Mesendoderm (in vitro differentiated cells): ENCODE data around the gene FTO.

ENCODE experiments used
- DNase-seq: peaks from one replicate; pipeline ENCODE4 v3.0.0; 2013
- H2AK5ac ChIP-seq: 2 replicates; pipeline ENCODE4 v1.6.1; 2013; ENCODE audit warnings: low read length, inconsistent platforms
- H2BK120ac ChIP-seq: 2 replicates; pipeline ENCODE4 v1.6.1; 2013; ENCODE audit warnings: low read depth, mild to moderate bottlenecking, low read length, moderate library complexity, mixed read lengths
- H2BK15ac ChIP-seq: replicated peaks from 2 replicates; pipeline ENCODE4 v1.6.1; 2013; ENCODE audit warnings: low read depth, mild to moderate bottlenecking, moderate library complexity
- H2BK5ac ChIP-seq: 2 replicates; pipeline ENCODE4 v1.6.1; 2013; ENCODE audit warnings: low read length, inconsistent platforms
- H3K18ac ChIP-seq: 2 replicates; pipeline ENCODE4 v1.6.1; 2013; ENCODE audit warnings: mild to moderate bottlenecking, low read length, mixed read lengths
- H3K23ac ChIP-seq: one replicate; pipeline ENCODE4 v1.6.1; 2013; ENCODE audit warnings: low read length
- H3K27ac ChIP-seq: 2 replicates; pipeline ENCODE4 v1.5.1; 2013; ENCODE audit warnings: low read depth, mild to moderate bottlenecking, inconsistent platforms, low read length, moderate library complexity
- H3K27me3 ChIP-seq: 2 replicates; pipeline ENCODE4 v1.6.1; 2013; ENCODE audit warnings: low read length, control low read depth, mild to moderate bottlenecking, inconsistent platforms; ENCODE audit not compliant: insufficient read depth, poor library complexity
- H3K36me3 ChIP-seq: 2 replicates; pipeline ENCODE4 v1.6.1; 2013; ENCODE audit warnings: low read length, inconsistent platforms; ENCODE audit not compliant: control insufficient read depth, insufficient read depth
- H3K4ac ChIP-seq: one replicate; pipeline ENCODE4 v1.6.1; 2013; ENCODE audit warnings: low read depth, mild to moderate bottlenecking, low read length, moderate library complexity
- H3K4me1 ChIP-seq: 2 replicates; pipeline ENCODE4 v1.6.1; 2013; ENCODE audit warnings: low read depth, low read length, inconsistent platforms; ENCODE audit not compliant: control insufficient read depth
- H3K4me2 ChIP-seq: 2 replicates; pipeline ENCODE4 v1.6.1; 2013; ENCODE audit warnings: low read length
- H3K4me3 ChIP-seq: 2 replicates; pipeline ENCODE4 v1.5.1; 2013; ENCODE audit warnings: mild to moderate bottlenecking, low read length
- H3K56ac ChIP-seq: one replicate; pipeline ENCODE4 v1.6.1; 2013; ENCODE audit warnings: low read length
- H3K79me1 ChIP-seq: 2 replicates; pipeline ENCODE4 v1.6.1; 2013; ENCODE audit warnings: low read length, inconsistent platforms
- H3K79me2 ChIP-seq: 2 replicates; pipeline ENCODE4 v1.6.1; 2013; ENCODE audit warnings: mild to moderate bottlenecking, low read length; ENCODE audit not compliant: control insufficient read depth, insufficient read depth
- H3K9ac ChIP-seq: 2 replicates; pipeline ENCODE4 v1.6.1; 2013; ENCODE audit warnings: low read length, inconsistent platforms
- H4K5ac ChIP-seq: one replicate; pipeline ENCODE4 v1.6.1; 2013; ENCODE audit warnings: low read length
- H4K8ac ChIP-seq: one replicate; pipeline ENCODE4 v1.6.1; 2013; ENCODE audit warnings: low read depth, mild to moderate bottlenecking, control low read depth, low read length, moderate library complexity
- WGBS: extraction: QIAGEN DNeasy Blood & Tissue Kit; methylation state at CpG from one replicate; pipeline ENCODE4 v1.1.7; 2013; ENCODE audit warnings: low lambda C conversion rate, missing lambda C conversion rate; ENCODE audit not compliant: insufficient coverage; ENCODE audit errors: extremely low coverage; 5-methylcytosine and 5-hydroxymethylcytosine counted together

FTO gene

DNA sequence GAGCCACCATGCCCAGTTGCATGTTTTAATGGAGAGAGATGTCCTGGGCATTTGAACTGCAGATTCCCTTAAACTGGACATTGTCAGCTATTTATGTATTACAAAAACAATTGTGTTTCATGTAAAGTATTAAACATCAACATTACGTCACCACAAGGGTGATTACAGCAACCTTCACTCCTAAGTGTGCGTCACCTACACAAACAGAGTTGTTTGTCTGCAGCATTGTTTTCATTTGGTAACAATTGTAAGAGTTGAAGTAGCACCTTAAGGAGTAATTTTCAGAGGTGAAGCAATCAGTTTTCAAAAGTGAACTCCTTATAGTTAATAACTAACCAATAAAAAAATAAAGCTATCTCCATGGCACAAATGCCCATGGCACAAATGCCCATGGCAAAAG is 311.2 kb downstream of the FTO start:
- no CpG with 5 or more reads among the region's 2 CpGs for WGBS
- no peak overlapping the region for H3K4ac ChIP-seq

GRCh38 chr16:54022362-54022761 is 318.4 kb downstream of the FTO start:
- no peak overlapping the region for H3K23ac ChIP-seq
- no peaks in the 10 kb centered on the region for H3K79me1 ChIP-seq
- no peaks in the 10 kb centered on the region for H3K27me3 ChIP-seq
- H3K36me3 ChIP-seq: no peaks in the 10 kb centered on the region
- H2BK120ac ChIP-seq: no peak overlapping the region
- no peak for DNase-seq
- H3K4ac ChIP-seq: no peak overlapping the region
- H3K18ac ChIP-seq: no peak overlapping the region
- H3K56ac ChIP-seq: no peak overlapping the region
- no peak overlapping the region for H4K5ac ChIP-seq
- no CpG with 5 or more reads among the region's 1 CpG for WGBS
- no peak overlapping the region for H2BK15ac ChIP-seq
- no peak overlapping the region for H3K4me3 ChIP-seq
- no peak overlapping the region for H4K8ac ChIP-seq
- H2BK5ac ChIP-seq: no peak overlapping the region
- H2AK5ac ChIP-seq: no peak overlapping the region
- H3K79me2 ChIP-seq: no peaks in the 10 kb centered on the region
- H3K27ac ChIP-seq: no peak overlapping the region
- H3K9ac ChIP-seq: no peak overlapping the region
- no peaks in the 10 kb centered on the region for H3K4me1 ChIP-seq
- no peak overlapping the region for H3K4me2 ChIP-seq

More for the DNA sequence above, 311.2 kb downstream of the FTO start:
- H3K56ac ChIP-seq: no peak overlapping the region
- H3K36me3 ChIP-seq: no peaks in the 10 kb centered on the region
- H2BK15ac ChIP-seq: no peak overlapping the region
- H3K27ac ChIP-seq: no peak overlapping the region
- no peaks in the 10 kb centered on the region for H3K79me1 ChIP-seq
- H3K4me2 ChIP-seq: no peak overlapping the region
- H2BK5ac ChIP-seq: no peak overlapping the region
- H3K4me1 ChIP-seq: no peaks in the 10 kb centered on the region
- no peak overlapping the region for H2BK120ac ChIP-seq
- H3K79me2 ChIP-seq: no peaks in the 10 kb centered on the region
- H3K23ac ChIP-seq: no peak overlapping the region
- no peak overlapping the region for H3K9ac ChIP-seq
- no peak overlapping the region for H4K5ac ChIP-seq
- no peak overlapping the region for H3K4me3 ChIP-seq
- no peak overlapping the region for H3K18ac ChIP-seq
- DNase-seq: no peak
- no peak overlapping the region for H2AK5ac ChIP-seq
- no peak overlapping the region for H4K8ac ChIP-seq
- H3K27me3 ChIP-seq: no peaks in the 10 kb centered on the region

- no peaks in the 10 kb centered on the region for H3K79me2 ChIP-seq
- no peak overlapping the region for H2BK5ac ChIP-seq
- H3K36me3 ChIP-seq: no peaks in the 10 kb centered on the region
- H3K23ac ChIP-seq: no peak overlapping the region
- H2BK15ac ChIP-seq: no peak overlapping the region
- H4K5ac ChIP-seq: no peak overlapping the region
- no peak overlapping the region for H2BK120ac ChIP-seq
- no peak overlapping the region for H4K8ac ChIP-seq
- no peak overlapping the region for H3K4me2 ChIP-seq
- H3K4ac ChIP-seq: no peak overlapping the region
- no peak overlapping the region for H3K9ac ChIP-seq
- no peaks in the 10 kb centered on the region for H3K27me3 ChIP-seq
- no peak overlapping the region for H2AK5ac ChIP-seq
- no peak for DNase-seq
- H3K4me1 ChIP-seq: peaks cover 1% of the 10 kb centered on the region
- no peak overlapping the region for H3K27ac ChIP-seq
- no peaks in the 10 kb centered on the region for H3K79me1 ChIP-seq
- no CpG with 5 or more reads among the region's 1 CpG for WGBS
- H3K18ac ChIP-seq: no peak overlapping the region
- no peak overlapping the region for H3K56ac ChIP-seq
- no peak overlapping the region for H3K4me3 ChIP-seq
Observed at GRCh38 chr16:54026456-54026855, 322.5 kb downstream of the FTO start.

DNA sequence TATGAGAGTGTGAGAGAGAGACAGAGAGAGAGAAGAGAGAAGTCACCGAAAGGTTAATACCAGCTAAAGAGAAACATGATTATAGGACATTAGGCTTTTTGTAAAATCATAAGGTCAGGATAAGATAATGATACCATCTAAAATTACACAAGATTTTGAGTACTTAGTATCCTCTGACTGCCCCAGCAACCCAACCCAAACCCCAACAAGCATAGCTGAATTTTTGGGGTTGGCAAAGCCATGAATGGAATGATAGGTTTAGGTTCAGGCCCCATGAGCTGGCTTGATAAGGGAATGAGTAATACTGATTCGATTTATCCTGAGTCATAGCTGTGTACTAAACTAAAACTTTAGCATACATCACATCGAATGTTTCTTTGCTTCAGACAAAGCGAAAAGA is 323.1 kb downstream of the FTO start:
- DNase-seq: no peak
- Histone ChIP-seq H3K4me3 (no peak overlapping the region), H4K5ac (no peak overlapping the region)

DNA sequence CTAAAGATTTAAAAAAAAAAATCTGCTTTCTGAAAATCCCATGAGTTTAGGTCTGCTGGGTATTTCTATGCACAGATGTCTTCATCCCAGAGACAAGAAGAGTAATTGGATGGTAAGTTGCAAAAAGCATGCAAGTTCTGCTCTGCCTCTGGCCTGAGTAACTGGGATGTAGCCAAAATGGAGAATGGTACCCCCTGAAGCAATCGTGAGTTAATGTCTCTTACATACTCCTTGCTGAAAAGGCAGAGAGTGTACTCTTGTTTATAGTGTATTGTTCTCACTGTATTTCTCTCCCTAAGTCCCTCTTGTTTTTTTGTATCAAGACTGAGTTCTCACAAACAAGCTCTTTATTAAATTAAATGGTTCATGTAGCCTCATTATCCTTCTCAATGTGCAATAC is 323.6 kb downstream of the FTO start:
- no peak for DNase-seq
- no peaks in the 10 kb centered on the region for H3K27me3 ChIP-seq
- no peak overlapping the region for H3K4ac ChIP-seq
- WGBS: no CpG with 5 or more reads among the region's 1 CpG
- H3K4me1 ChIP-seq: peaks cover 1% of the 10 kb centered on the region
- no peak overlapping the region for H3K27ac ChIP-seq
- no peaks in the 10 kb centered on the region for H3K36me3 ChIP-seq
- no peak overlapping the region for H2BK120ac ChIP-seq
- no peak overlapping the region for H3K56ac ChIP-seq
- H3K4me2 ChIP-seq: no peak overlapping the region
- H3K18ac ChIP-seq: peak overlapping the region; percentile 18
- no peak overlapping the region for H2BK15ac ChIP-seq
- H3K23ac ChIP-seq: no peak overlapping the region
- no peak overlapping the region for H2AK5ac ChIP-seq
- no peak overlapping the region for H3K9ac ChIP-seq
- no peaks in the 10 kb centered on the region for H3K79me2 ChIP-seq
- H3K4me3 ChIP-seq: no peak overlapping the region
- H2BK5ac ChIP-seq: no peak overlapping the region
- no peak overlapping the region for H4K5ac ChIP-seq
- H4K8ac ChIP-seq: no peak overlapping the region
- H3K79me1 ChIP-seq: no peaks in the 10 kb centered on the region

More for the DNA sequence above, 323.1 kb downstream of the FTO start:
- Histone ChIP-seq H3K27me3 (no peaks in the 10 kb centered on the region), H3K18ac (no peak overlapping the region), H2BK120ac (no peak overlapping the region), H3K27ac (no peak overlapping the region), H3K4me1 (peaks cover 1% of the 10 kb centered on the region), H2BK15ac (no peak overlapping the region), H2BK5ac (no peak overlapping the region), H3K9ac (no peak overlapping the region), H2AK5ac (no peak overlapping the region), H3K4ac (no peak overlapping the region), H3K79me1 (no peaks in the 10 kb centered on the region), H4K8ac (no peak overlapping the region), H3K56ac (no peak overlapping the region), H3K23ac (no peak overlapping the region), H3K4me2 (no peak overlapping the region), H3K36me3 (no peaks in the 10 kb centered on the region), H3K79me2 (no peaks in the 10 kb centered on the region)
- WGBS: no CpG with 5 or more reads among the region's 4 CpGs

- DNase-seq: peak; percentile 40
- no CpG with 5 or more reads among the region's 3 CpGs for WGBS
Observed at GRCh38 chr16:54027995-54028394, 324.0 kb downstream of the FTO start.

More at GRCh38 chr16:54027995-54028394, 324.0 kb downstream of the FTO start:
- Histone ChIP-seq H3K4ac (no peak overlapping the region), H3K27me3 (no peaks in the 10 kb centered on the region), H3K79me1 (no peaks in the 10 kb centered on the region), H3K27ac (no peak overlapping the region), H3K18ac (no peak overlapping the region), H3K23ac (no peak overlapping the region), H2BK120ac (no peak overlapping the region), H2BK5ac (no peak overlapping the region), H3K56ac (no peak overlapping the region), H4K8ac (no peak overlapping the region), H3K9ac (no peak overlapping the region), H3K4me3 (no peak overlapping the region), H2AK5ac (no peak overlapping the region), H3K36me3 (no peaks in the 10 kb centered on the region), H4K5ac (no peak overlapping the region), H2BK15ac (no peak overlapping the region), H3K4me1 (peaks cover 1% of the 10 kb centered on the region), H3K4me2 (no peak overlapping the region), H3K79me2 (no peaks in the 10 kb centered on the region)
